ENCODE measurements around the gene PLXNA1. TPM values are rescaled to one million over a fixed set of nuclear protein-coding genes. Genes with fewer than 3 reads are reported as not detected.

The PLXNA1 gene
- total and polyA plus RNA-seq, 4 donors, result 0.92 to 8.3 (median 4.4) TPM

DNA sequence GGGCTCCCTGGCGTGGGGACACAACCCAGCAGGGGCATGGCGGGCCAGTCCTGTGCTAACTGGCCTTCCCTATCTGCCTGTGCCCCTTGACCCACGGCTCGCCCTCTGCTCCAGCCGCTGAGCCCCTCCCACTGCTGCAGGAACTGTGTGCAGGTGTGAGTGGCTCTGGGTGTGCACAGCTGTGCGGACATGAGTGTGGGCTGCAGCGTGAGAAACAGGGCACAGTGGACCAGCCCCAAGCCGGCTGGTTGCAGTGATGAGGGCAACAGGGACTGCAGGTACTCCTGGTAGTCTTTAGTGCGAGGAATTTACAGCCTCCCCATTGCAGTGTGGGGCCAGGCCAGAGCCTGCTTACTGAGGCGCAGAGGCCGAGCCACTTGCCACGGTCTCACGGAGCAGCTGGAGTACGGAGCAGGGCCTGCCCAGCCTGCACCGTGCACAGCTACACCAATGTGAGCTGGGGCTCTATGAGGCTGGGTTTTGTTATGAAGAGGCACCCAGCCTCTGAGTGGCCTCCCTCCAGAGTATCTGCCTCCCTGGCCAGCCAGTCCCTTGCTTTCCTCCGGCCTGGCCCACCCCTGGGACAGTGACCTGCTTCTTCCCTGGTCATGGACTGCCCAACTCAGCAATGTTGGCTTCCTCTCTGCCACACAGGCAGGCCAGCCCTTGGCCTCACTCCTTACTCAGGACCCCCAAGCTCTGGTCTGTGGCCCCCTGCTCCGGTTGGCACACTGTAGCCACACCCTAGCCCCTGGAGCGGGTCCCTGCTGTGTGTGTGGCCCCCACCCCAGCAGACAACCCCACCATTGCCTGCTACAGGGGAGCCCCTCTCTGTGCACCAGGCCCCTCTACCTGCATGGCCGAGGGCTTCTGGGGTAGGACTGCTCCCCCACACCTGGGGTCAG, 47.8 kb downstream of the PLXNA1 start:
- Histone ChIP-seq H3K36me3 (ENCODE audit: control insufficient read depth in 4 of 4, insufficient read depth in 3 of 4, low read depth in 1 of 4, low read length in 3 of 4) (peaks cover 0 to 18% (median 4%) of the 10 kb centered on the region in 4 donors), H3K27me3 (ENCODE audit: control insufficient read depth in 4 of 4, insufficient read depth in 4 of 4, low read length in 3 of 4) (no peaks in the 10 kb centered on the region), H3K4me3 (ENCODE audit: low read depth in 1 of 3, low read length in 3 of 3) (no peak overlapping the region), H3K9me3 (ENCODE audit: control insufficient read depth in 4 of 4, low read length in 3 of 4) (no peaks in the 10 kb centered on the region), H3K4me1 (ENCODE audit: control insufficient read depth in 4 of 4, insufficient read depth in 4 of 4, low read length in 3 of 4) (no peaks in the 10 kb centered on the region), H3K9ac (ENCODE audit: low read depth in 1 of 2, low read length in 2 of 2) (no peak overlapping the region), H3K27ac (ENCODE audit: low read depth in 1 of 2, low read length in 2 of 2) (no peak overlapping the region)
- WGBS, result 92% methylated on average over 19 of the region's 19 CpGs
- no peak for DNase-seq (ENCODE audit: low spot score)
- TF ChIP-seq GABPA (IDR thresholded peaks at IDR 0.05 in 1 of 2, conservative IDR thresholded peaks at IDR 0.05 in 1 of 2) (no peak), RAD21 (IDR thresholded peaks at IDR 0.05) (no peak), TAF1 (conservative IDR thresholded peaks at IDR 0.05) (no peak), HNF4G (IDR thresholded peaks at IDR 0.05) (no peak), NR2F2 (IDR thresholded peaks at IDR 0.05) (no peak), SP1 (IDR thresholded peaks at IDR 0.05) (no peak), YY1 (IDR thresholded peaks at IDR 0.05) (no peak), JUND (IDR thresholded peaks at IDR 0.05) (no peak), HNF4A (conservative IDR thresholded peaks at IDR 0.05) (no peak), FOXA1 (IDR thresholded peaks at IDR 0.05) (no peak), EGR1 (IDR thresholded peaks at IDR 0.05; ENCODE audit: low read depth in 2 of 2) (no peak), FOXA2 (IDR thresholded peaks at IDR 0.05) (no peak), RXRA (IDR thresholded peaks at IDR 0.05) (no peak)
- TF ChIP-seq, protein P1, sequence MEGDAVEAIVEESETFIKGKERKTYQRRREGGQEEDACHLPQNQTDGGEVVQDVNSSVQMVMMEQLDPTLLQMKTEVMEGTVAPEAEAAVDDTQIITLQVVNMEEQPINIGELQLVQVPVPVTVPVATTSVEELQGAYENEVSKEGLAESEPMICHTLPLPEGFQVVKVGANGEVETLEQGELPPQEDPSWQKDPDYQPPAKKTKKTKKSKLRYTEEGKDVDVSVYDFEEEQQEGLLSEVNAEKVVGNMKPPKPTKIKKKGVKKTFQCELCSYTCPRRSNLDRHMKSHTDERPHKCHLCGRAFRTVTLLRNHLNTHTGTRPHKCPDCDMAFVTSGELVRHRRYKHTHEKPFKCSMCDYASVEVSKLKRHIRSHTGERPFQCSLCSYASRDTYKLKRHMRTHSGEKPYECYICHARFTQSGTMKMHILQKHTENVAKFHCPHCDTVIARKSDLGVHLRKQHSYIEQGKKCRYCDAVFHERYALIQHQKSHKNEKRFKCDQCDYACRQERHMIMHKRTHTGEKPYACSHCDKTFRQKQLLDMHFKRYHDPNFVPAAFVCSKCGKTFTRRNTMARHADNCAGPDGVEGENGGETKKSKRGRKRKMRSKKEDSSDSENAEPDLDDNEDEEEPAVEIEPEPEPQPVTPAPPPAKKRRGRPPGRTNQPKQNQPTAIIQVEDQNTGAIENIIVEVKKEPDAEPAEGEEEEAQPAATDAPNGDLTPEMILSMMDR (IDR thresholded peaks at IDR 0.05; ENCODE audit: low read depth, low read length, missing input control), result no peak
- TF ChIP-seq, protein P2, sequence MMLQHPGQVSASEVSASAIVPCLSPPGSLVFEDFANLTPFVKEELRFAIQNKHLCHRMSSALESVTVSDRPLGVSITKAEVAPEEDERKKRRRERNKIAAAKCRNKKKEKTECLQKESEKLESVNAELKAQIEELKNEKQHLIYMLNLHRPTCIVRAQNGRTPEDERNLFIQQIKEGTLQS (IDR thresholded peaks at IDR 0.05), result no peak
- TF ChIP-seq, protein P3, sequence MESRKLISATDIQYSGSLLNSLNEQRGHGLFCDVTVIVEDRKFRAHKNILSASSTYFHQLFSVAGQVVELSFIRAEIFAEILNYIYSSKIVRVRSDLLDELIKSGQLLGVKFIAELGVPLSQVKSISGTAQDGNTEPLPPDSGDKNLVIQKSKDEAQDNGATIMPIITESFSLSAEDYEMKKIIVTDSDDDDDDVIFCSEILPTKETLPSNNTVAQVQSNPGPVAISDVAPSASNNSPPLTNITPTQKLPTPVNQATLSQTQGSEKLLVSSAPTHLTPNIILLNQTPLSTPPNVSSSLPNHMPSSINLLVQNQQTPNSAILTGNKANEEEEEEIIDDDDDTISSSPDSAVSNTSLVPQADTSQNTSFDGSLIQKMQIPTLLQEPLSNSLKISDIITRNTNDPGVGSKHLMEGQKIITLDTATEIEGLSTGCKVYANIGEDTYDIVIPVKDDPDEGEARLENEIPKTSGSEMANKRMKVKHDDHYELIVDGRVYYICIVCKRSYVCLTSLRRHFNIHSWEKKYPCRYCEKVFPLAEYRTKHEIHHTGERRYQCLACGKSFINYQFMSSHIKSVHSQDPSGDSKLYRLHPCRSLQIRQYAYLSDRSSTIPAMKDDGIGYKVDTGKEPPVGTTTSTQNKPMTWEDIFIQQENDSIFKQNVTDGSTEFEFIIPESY (IDR thresholded peaks at IDR 0.05), result no peak
- TF ChIP-seq, protein P4, sequence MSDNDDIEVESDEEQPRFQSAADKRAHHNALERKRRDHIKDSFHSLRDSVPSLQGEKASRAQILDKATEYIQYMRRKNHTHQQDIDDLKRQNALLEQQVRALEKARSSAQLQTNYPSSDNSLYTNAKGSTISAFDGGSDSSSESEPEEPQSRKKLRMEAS (IDR thresholded peaks at IDR 0.05), result no peak

DNA sequence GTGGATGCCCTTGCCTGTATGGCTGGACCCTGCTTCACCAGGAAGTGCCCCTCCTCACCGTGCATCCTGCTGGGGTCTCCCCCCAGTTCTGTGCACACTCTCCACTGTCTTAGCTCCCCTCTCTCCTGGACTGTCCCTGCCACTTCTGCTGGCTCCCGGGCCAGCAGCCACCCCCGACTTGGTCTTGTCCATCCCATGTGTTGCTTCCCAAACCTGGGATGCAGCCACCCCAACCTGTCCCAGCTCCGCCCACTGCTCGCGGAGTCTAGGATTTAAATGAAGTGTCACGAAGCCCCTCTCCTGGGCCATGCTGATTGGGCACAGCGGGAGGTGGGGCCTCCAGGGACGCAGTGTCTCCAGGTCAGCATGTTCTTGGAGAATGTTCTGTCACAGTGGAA, 48.5 kb downstream of the PLXNA1 start:
- TF ChIP-seq HNF4A (conservative IDR thresholded peaks at IDR 0.05) (no peak), FOXA2 (IDR thresholded peaks at IDR 0.05) (no peak), FOXA1 (IDR thresholded peaks at IDR 0.05) (no peak), EGR1 (IDR thresholded peaks at IDR 0.05; ENCODE audit: low read depth in 2 of 2) (no peak), HNF4G (IDR thresholded peaks at IDR 0.05) (no peak), JUND (IDR thresholded peaks at IDR 0.05) (no peak), RXRA (IDR thresholded peaks at IDR 0.05) (no peak)
- TF ChIP-seq, protein P3 (IDR thresholded peaks at IDR 0.05), result no peak
- TF ChIP-seq, protein P1 (IDR thresholded peaks at IDR 0.05; ENCODE audit: low read depth, low read length, missing input control), result no peak
- TF ChIP-seq, protein P4 (IDR thresholded peaks at IDR 0.05), result no peak
- peaks cover 0 to 18% (median 4%) of the 10 kb centered on the region in 4 donors for H3K36me3 ChIP-seq (ENCODE audit: control insufficient read depth in 4 of 4, insufficient read depth in 3 of 4, low read depth in 1 of 4, low read length in 3 of 4)
- H3K9ac ChIP-seq (ENCODE audit: low read depth in 1 of 2, low read length in 2 of 2), result no peak overlapping the region
- H3K4me1 ChIP-seq (ENCODE audit: control insufficient read depth in 4 of 4, insufficient read depth in 4 of 4, low read length in 3 of 4), result no peaks in the 10 kb centered on the region
- H3K27me3 ChIP-seq (ENCODE audit: control insufficient read depth in 4 of 4, insufficient read depth in 4 of 4, low read length in 3 of 4), result no peaks in the 10 kb centered on the region
- H3K9me3 ChIP-seq (ENCODE audit: control insufficient read depth in 4 of 4, low read length in 3 of 4), result no peaks in the 10 kb centered on the region
- no peak overlapping the region for H3K27ac ChIP-seq (ENCODE audit: low read depth in 1 of 2, low read length in 2 of 2)
- H3K4me3 ChIP-seq (ENCODE audit: low read depth in 1 of 3, low read length in 3 of 3), result no peak overlapping the region
- no peak for DNase-seq (ENCODE audit: low spot score)
- WGBS, result 97% methylated on average over 9 of the region's 9 CpGs
